IPS DF 4.7 (cell line): Measurements from ENCODE around the gene CDK19.
"Not testable (repeated sequence)": the region's sequence is repeated elsewhere in the genome, so short reads cannot be mapped to it uniquely, and the experiment has no call there.

Source experiments
- DNase-seq: peaks from one replicate; pipeline ENCODE4 v3.0.0-alpha.2; 2013; ENCODE audit warnings: low spot score; ENCODE audit errors: extremely low read depth

Gene CDK19

GRCh38 chr6:110622912-110623578 is 192.2 kb downstream of the CDK19 start:
- no peak for DNase-seq

GRCh38 chr6:110621061-110621460 is 194.2 kb downstream of the CDK19 start:
- no peak for DNase-seq

- DNase-seq: no peak
Observed at GRCh38 chr6:110620065-110620464, 195.2 kb downstream of the CDK19 start.

GRCh38 chr6:110619275-110619908 is 195.9 kb downstream of the CDK19 start:
- DNase-seq: no peak

GRCh38 chr6:110618591-110619267 is 196.5 kb downstream of the CDK19 start:
- peak; percentile 36 for DNase-seq

- no peak for DNase-seq
Observed at GRCh38 chr6:110617057-110617456, 198.2 kb downstream of the CDK19 start.

- DNase-seq: no peak
Observed at GRCh38 chr6:110615722-110616121, 199.5 kb downstream of the CDK19 start.

- no peak for DNase-seq
Observed at GRCh38 chr6:110614586-110614985, 200.7 kb downstream of the CDK19 start.

- no peak for DNase-seq
Observed at GRCh38 chr6:110614106-110614505, 201.2 kb downstream of the CDK19 start.

- DNase-seq: no peak
Observed at GRCh38 chr6:110613356-110613755, 201.9 kb downstream of the CDK19 start.

GRCh38 chr6:110612298-110612697 is 203.0 kb downstream of the CDK19 start:
- DNase-seq: no peak

- no peak for DNase-seq
Observed at GRCh38 chr6:110609101-110609500, 206.2 kb downstream of the CDK19 start.

- no peak for DNase-seq
Observed at GRCh38 chr6:110608151-110608550, 207.1 kb downstream of the CDK19 start.

GRCh38 chr6:110606151-110606550 is 209.1 kb downstream of the CDK19 start:
- no peak for DNase-seq

GRCh38 chr6:110600640-110601039 is 214.6 kb downstream of the CDK19 start:
- not testable (repeated sequence) for DNase-seq

- no peak for DNase-seq
Observed at GRCh38 chr6:110597761-110598160, 217.5 kb downstream of the CDK19 start.

- no peak for DNase-seq
Observed at GRCh38 chr6:110596354-110596753, 218.9 kb downstream of the CDK19 start.

- no peak for DNase-seq
Observed at GRCh38 chr6:110595112-110595511, 220.2 kb downstream of the CDK19 start.

- DNase-seq: no peak
Observed at GRCh38 chr6:110593637-110594036, 221.6 kb downstream of the CDK19 start.

- no peak for DNase-seq
Observed at GRCh38 chr6:110592765-110593164, 222.5 kb downstream of the CDK19 start.

GRCh38 chr6:110590821-110591351 is 224.4 kb downstream of the CDK19 start:
- no peak for DNase-seq

- DNase-seq: no peak
Observed at GRCh38 chr6:110589865-110590513, 225.3 kb downstream of the CDK19 start.
